Measurements from ENCODE around the gene SLIT1.

- TF ChIP-seq EZH2phosphoT487 (IDR thresholded peaks at IDR 0.05; ENCODE audit: borderline replicate concordance, low read depth, low read length) (no peak), CTCF (conservative IDR thresholded peaks at IDR 0.05; ENCODE audit: low read length) (no peak)
Observed at GRCh38 chr10:97188261-97188711, 2.5 kb upstream of the SLIT1 start.
